ENCODE data around the gene NFKBIZ.

The NFKBIZ gene

GRCh38 chr3:101840066-101840465, 9.2 kb upstream of the NFKBIZ start:
- no peak for TF ChIP-seq CTCF (IDR thresholded peaks at IDR 0.05; ENCODE audit: low read depth, low read length, missing control alignments)
- no peak overlapping the region for H3K4me3 ChIP-seq (ENCODE audit: low read depth, low read length)
- no peak for DNase-seq (ENCODE audit: low read depth)

GRCh38 chr3:101842245-101842934, 6.9 kb upstream of the NFKBIZ start:
- no peak overlapping the region for H3K4me3 ChIP-seq (ENCODE audit: low read depth, low read length)
- no peak for TF ChIP-seq CTCF (IDR thresholded peaks at IDR 0.05; ENCODE audit: low read depth, low read length, missing control alignments)
- no peak for DNase-seq (ENCODE audit: low read depth)

GRCh38 chr3:101842935-101843330, 6.4 kb upstream of the NFKBIZ start:
- H3K4me3 ChIP-seq (ENCODE audit: low read depth, low read length), result no peak overlapping the region
- no peak for DNase-seq (ENCODE audit: low read depth)
- no peak for TF ChIP-seq CTCF (IDR thresholded peaks at IDR 0.05; ENCODE audit: low read depth, low read length, missing control alignments)

- TF ChIP-seq CTCF (IDR thresholded peaks at IDR 0.05; ENCODE audit: low read depth, low read length, missing control alignments), result no peak
- DNase-seq (ENCODE audit: low read depth), result no peak
- no peak overlapping the region for H3K4me3 ChIP-seq (ENCODE audit: low read depth, low read length)
Observed at GRCh38 chr3:101845425-101845824, 3.9 kb upstream of the NFKBIZ start.

GRCh38 chr3:101846709-101847108, 2.6 kb upstream of the NFKBIZ start:
- H3K4me3 ChIP-seq (ENCODE audit: low read depth, low read length), result no peak overlapping the region
- TF ChIP-seq CTCF (IDR thresholded peaks at IDR 0.05; ENCODE audit: low read depth, low read length, missing control alignments), result no peak
- DNase-seq (ENCODE audit: low read depth), result no peak

- H3K4me3 ChIP-seq (ENCODE audit: low read depth, low read length), result no peak overlapping the region
- no peak for TF ChIP-seq CTCF (IDR thresholded peaks at IDR 0.05; ENCODE audit: low read depth, low read length, missing control alignments)
- no peak for DNase-seq (ENCODE audit: low read depth)
Observed at GRCh38 chr3:101847328-101847727, 2.0 kb upstream of the NFKBIZ start.

GRCh38 chr3:101848326-101848725, 988 bp upstream of the NFKBIZ start:
- no peak for DNase-seq (ENCODE audit: low read depth)
- no peak for TF ChIP-seq CTCF (IDR thresholded peaks at IDR 0.05; ENCODE audit: low read depth, low read length, missing control alignments)
- H3K4me3 ChIP-seq (ENCODE audit: low read depth, low read length), result no peak overlapping the region; the same call in 1 of the 2 replicates
